Panc1 (cell line): Measurements from ENCODE around the gene CIITA. TPM values are rescaled to one million over a fixed set of nuclear protein-coding genes. Genes with fewer than 3 reads are reported as not detected.

ENCODE experiments used
- ATAC-seq: fragments of 200-7000 bp; cut with Tn5 transposase; 2 replicates; pipeline ENCODE4 v1.9.1; 2020; ENCODE audit warnings: mild to moderate bottlenecking, moderate library complexity
- BruUV-seq: library from RNA; stranded (reverse); fragments of 400-500 nt; replicated peaks from 2 replicates; lab custom pipeline; 2021; lab: Mats Ljungman, UMichigan
- CTCF ChIA-PET: fragments of 300-600 bp; sonication (Branson Sonifier 250); formaldehyde crosslinking; loops from one replicate; lab custom pipeline; 2022; ENCODE audit warnings: antibody characterized with exemption; lab: Charles Lee
- POLR2A ChIA-PET: fragments of 300-600 bp; sonication (Branson Sonifier 250); formaldehyde crosslinking; loops from one replicate; lab custom pipeline; 2022; ENCODE audit warnings: antibody characterized with exemption; lab: Charles Lee
- DNase-seq: peaks from one replicate; pipeline ENCODE4 v3.0.0-alpha.2; 2010; ENCODE audit warnings: low read depth, low spot score
- H3K27ac ChIP-seq: 2 replicates; pipeline ENCODE4 v1.5.1; 2011; ENCODE audit warnings: mild to moderate bottlenecking, low read length, inconsistent platforms
- H3K27me3 ChIP-seq: fragments of 200-500 bp; sonication (Bioruptor generic); 2 replicates; pipeline ENCODE4 v1.6.0; 2014; ENCODE audit warnings: low read length, inconsistent platforms; ENCODE audit not compliant: control insufficient read depth, insufficient read depth
- H3K36me3 ChIP-seq: fragments of 200-500 bp; sonication (Bioruptor generic); 2 replicates; pipeline ENCODE4 v1.5.1; 2014; ENCODE audit warnings: inconsistent platforms, mild to moderate bottlenecking, low read length, moderate library complexity; ENCODE audit not compliant: control insufficient read depth, insufficient read depth
- H3K4me1 ChIP-seq: 2 replicates; pipeline ENCODE4 v1.5.1; 2011; ENCODE audit warnings: inconsistent platforms, mild to moderate bottlenecking, low read length, moderate library complexity; ENCODE audit not compliant: control insufficient read depth, insufficient read depth
- H3K4me3 ChIP-seq, 2 experiments: 2 replicates each; pipeline ENCODE4 v1.5.1; 2011 to 2012; ENCODE audit warnings: low read depth in 2 of 2, low read length in 2 of 2, mild to moderate bottlenecking in 2 of 2, inconsistent platforms in 1 of 2, moderate library complexity in 1 of 2
- H3K9me3 ChIP-seq: fragments of 200-500 bp; sonication (Bioruptor generic); 2 replicates; pipeline ENCODE4 v1.5.1; 2014; ENCODE audit warnings: low read depth, mild to moderate bottlenecking, inconsistent platforms, low read length, moderate library complexity; ENCODE audit not compliant: control insufficient read depth, insufficient read depth
- POLR2AphosphoS5 ChIP-seq: IDR thresholded peaks from 2 replicates; pipeline ENCODE4 v1.6.1; 2012; ENCODE audit warnings: mild to moderate bottlenecking, low read depth, low read length, moderate library complexity
- SIN3A ChIP-seq: IDR thresholded peaks from 2 replicates; pipeline ENCODE4 v1.6.1; 2012; ENCODE audit warnings: low read depth, mild to moderate bottlenecking, low read length, moderate library complexity, borderline replicate concordance; ENCODE audit not compliant: insufficient read depth
- TCF7L2 ChIP-seq: IDR thresholded peaks from 2 replicates; pipeline ENCODE4 v1.6.1; 2011; ENCODE audit warnings: mild to moderate bottlenecking, low read depth, low read length, inconsistent platforms
- in situ Hi-C: cut with HindIII; loops from 2 replicates; pipeline ENCODE4 v1.10.0; 2016; ENCODE audit warnings: low sequenced_read_pairs, low pct_unique_long_range_greater_than_20kb
- intact Hi-C: fragments of 100-400 bp; cut with micrococcal nuclease; formaldehyde crosslinking; loops from one replicate; pipeline ENCODE4 v1.10.0; 2022; ENCODE audit not compliant: unreplicated experiment
- total RNA-seq: library from RNA; stranded (reverse); gene quantifications from one replicate; pipeline ENCODE4 v1.2.1, GENCODE V29; 2021; ENCODE audit not compliant: unreplicated experiment
- TF ChIP-seq, protein P1 (sequence below): fragments of 450-650 bp; IDR thresholded peaks from 2 replicates; pipeline ENCODE4 v1.5.1; 2017; ENCODE audit warnings: mild to moderate bottlenecking
- TF ChIP-seq, protein P2 (sequence below), 2 experiments: IDR thresholded peaks; 2 replicates each; pipeline ENCODE4 v1.6.1; 2011 to 2012; ENCODE audit warnings: low read depth in 2 of 2, control low read depth in 1 of 2, low read length in 1 of 2, mild to moderate bottlenecking in 1 of 2, moderate library complexity in 1 of 2; ENCODE audit not compliant: insufficient read depth in 1 of 2

The CIITA gene
- total RNA-seq, 1 experiment from 2014 or later, result 0.41 TPM

DNA sequence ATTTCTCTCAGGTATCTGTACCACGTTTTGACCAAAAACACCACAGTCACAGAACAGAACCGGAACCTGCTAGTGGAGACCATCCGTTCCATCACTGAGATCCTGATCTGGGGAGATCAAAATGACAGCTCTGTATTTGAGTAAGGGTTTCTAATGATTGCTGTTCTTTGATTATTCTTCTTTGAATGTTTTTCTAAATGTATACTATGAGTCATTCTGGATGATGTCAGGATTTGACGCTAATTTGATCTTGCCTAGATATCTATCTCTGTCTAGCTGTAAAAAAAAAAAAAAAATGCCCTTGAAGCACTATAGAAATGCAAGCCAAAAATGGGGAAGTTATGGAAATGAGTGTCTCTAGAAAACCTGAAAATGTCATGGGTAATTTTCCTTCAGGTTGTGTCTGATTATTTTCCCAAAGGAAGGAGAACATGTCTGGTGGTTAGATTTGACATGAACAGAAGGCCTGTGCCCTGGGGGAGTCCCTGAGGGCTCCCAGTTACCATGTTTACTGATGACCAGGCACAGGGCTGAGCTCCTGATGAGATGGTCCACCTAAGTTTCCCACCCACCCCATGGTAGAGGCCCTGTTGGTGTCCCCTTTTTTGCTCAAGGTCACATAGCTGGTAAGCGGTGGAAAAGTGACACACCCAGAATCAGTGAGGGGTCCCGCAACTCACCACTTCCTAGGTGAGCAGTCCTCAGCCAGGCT is 80.9 kb downstream of the CIITA start:
- ATAC-seq, result no peak
- Histone ChIP-seq H3K4me1 (no peaks in the 10 kb centered on the region), H3K9me3 (no peaks in the 10 kb centered on the region), H3K36me3 (no peaks in the 10 kb centered on the region), H3K27ac (no peak overlapping the region), H3K4me3 (no peak overlapping the region), H3K27me3 (no peaks in the 10 kb centered on the region)
- TF ChIP-seq TCF7L2, result no peak
- TF ChIP-seq, protein P1, sequence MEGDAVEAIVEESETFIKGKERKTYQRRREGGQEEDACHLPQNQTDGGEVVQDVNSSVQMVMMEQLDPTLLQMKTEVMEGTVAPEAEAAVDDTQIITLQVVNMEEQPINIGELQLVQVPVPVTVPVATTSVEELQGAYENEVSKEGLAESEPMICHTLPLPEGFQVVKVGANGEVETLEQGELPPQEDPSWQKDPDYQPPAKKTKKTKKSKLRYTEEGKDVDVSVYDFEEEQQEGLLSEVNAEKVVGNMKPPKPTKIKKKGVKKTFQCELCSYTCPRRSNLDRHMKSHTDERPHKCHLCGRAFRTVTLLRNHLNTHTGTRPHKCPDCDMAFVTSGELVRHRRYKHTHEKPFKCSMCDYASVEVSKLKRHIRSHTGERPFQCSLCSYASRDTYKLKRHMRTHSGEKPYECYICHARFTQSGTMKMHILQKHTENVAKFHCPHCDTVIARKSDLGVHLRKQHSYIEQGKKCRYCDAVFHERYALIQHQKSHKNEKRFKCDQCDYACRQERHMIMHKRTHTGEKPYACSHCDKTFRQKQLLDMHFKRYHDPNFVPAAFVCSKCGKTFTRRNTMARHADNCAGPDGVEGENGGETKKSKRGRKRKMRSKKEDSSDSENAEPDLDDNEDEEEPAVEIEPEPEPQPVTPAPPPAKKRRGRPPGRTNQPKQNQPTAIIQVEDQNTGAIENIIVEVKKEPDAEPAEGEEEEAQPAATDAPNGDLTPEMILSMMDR, result no peak
- TF ChIP-seq POLR2AphosphoS5, result no peak
- TF ChIP-seq SIN3A, result no peak
- TF ChIP-seq, protein P2, sequence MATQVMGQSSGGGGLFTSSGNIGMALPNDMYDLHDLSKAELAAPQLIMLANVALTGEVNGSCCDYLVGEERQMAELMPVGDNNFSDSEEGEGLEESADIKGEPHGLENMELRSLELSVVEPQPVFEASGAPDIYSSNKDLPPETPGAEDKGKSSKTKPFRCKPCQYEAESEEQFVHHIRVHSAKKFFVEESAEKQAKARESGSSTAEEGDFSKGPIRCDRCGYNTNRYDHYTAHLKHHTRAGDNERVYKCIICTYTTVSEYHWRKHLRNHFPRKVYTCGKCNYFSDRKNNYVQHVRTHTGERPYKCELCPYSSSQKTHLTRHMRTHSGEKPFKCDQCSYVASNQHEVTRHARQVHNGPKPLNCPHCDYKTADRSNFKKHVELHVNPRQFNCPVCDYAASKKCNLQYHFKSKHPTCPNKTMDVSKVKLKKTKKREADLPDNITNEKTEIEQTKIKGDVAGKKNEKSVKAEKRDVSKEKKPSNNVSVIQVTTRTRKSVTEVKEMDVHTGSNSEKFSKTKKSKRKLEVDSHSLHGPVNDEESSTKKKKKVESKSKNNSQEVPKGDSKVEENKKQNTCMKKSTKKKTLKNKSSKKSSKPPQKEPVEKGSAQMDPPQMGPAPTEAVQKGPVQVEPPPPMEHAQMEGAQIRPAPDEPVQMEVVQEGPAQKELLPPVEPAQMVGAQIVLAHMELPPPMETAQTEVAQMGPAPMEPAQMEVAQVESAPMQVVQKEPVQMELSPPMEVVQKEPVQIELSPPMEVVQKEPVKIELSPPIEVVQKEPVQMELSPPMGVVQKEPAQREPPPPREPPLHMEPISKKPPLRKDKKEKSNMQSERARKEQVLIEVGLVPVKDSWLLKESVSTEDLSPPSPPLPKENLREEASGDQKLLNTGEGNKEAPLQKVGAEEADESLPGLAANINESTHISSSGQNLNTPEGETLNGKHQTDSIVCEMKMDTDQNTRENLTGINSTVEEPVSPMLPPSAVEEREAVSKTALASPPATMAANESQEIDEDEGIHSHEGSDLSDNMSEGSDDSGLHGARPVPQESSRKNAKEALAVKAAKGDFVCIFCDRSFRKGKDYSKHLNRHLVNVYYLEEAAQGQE (IDR thresholded peaks at IDR 0.05; ENCODE audit: insufficient read depth in 1 of 2, low read depth in 2 of 2, low read length in 1 of 2), result no peak
- DNase-seq, result no peak
- BruUV-seq, result no TSS peak
- POLR2A ChIA-PET, result no interaction called here
- CTCF ChIA-PET, result interaction anchor here (0.6 kb wide), 1 partner anchor 350 kb away, joined by 3 read pairs; no protein-coding TSS in a partner anchor
- in situ Hi-C loops, result no loop called here
- intact Hi-C loops, result no loop called here

DNA sequence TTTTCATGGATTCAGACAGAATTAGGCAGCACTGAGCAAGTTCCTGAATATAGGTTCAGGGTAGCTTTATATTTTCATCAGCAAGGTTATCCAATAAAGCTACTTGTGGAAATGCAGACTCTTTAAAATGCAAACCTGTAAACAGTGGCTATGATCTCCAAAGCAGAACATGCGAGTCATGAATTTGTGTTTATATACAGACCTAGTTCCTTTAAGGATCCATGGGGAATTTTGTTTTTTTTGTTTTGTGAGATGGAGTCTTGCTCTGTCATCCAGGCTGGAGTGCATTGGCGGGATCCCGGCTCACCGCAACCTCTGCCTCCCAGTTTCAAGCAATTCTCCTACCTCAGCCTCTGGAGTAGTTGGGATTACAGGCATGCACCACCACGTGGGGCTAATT is 82.2 kb downstream of the CIITA start:
- CTCF ChIA-PET, result no interaction called here
- H3K36me3 ChIP-seq, result no peaks in the 10 kb centered on the region
- H3K27ac ChIP-seq, result no peak overlapping the region
- no peaks in the 10 kb centered on the region for H3K9me3 ChIP-seq
- H3K27me3 ChIP-seq, result no peaks in the 10 kb centered on the region
- no peak for ATAC-seq
- in situ Hi-C loops (no loop called here), intact Hi-C loops (no loop called here)
- no peak overlapping the region for H3K4me3 ChIP-seq
- TF ChIP-seq TCF7L2, result no peak
- TF ChIP-seq, protein P2 (IDR thresholded peaks at IDR 0.05; ENCODE audit: insufficient read depth in 1 of 2, low read depth in 2 of 2, low read length in 1 of 2), result no peak
- no peak for TF ChIP-seq SIN3A
- TF ChIP-seq, protein P1, result no peak
- no peak for TF ChIP-seq POLR2AphosphoS5
- no peak for DNase-seq
- BruUV-seq, result no TSS peak
- no peaks in the 10 kb centered on the region for H3K4me1 ChIP-seq
- POLR2A ChIA-PET, result no interaction called here
